A549 (cell line): ENCODE data around the gene SYNM. TPM values are rescaled to one million over a fixed set of nuclear protein-coding genes. Genes with fewer than 3 reads are reported as not detected.

Experiments
- ATAC-seq, 2 experiments: fragments of 200-7000 bp in 1 of 2; fragments of >200 bp in 1 of 2; cut with Nextera tagmentation in 1 of 2; cut with Tn5 transposase in 1 of 2; 3 replicates each; pipeline versions ENCODE4 v1.8.0 to v1.9.1; 2018 to 2020; ENCODE audit warnings: mild to moderate bottlenecking in 1 of 2, moderate library complexity in 1 of 2
- CTCF ChIA-PET: fragments of 300-600 bp; sonication (Branson Sonifier 250); formaldehyde crosslinking; extraction: SDS; loops from one replicate; lab custom pipeline; 2021; ENCODE audit warnings: antibody characterized with exemption, inconsistent platforms; lab: Yijun Ruan, JAX
- POLR2A ChIA-PET: fragments of 350-600 bp; formaldehyde crosslinking; extraction: SDS; loops from one replicate; lab custom pipeline; 2021; ENCODE audit warnings: antibody characterized with exemption, inconsistent platforms; lab: Yijun Ruan, JAX
- DNase-seq, 2 experiments: peaks; one replicate each; pipeline versions ENCODE4 v3.0.0 to v3.0.0-alpha.2; 2011 to 2016; ENCODE audit warnings: low read depth in 1 of 2, low spot score in 1 of 2
- FAIRE-seq: peaks from 2 replicates; lab custom pipeline; 2011; peaks lifted over from hg19 to GRCh38; lab: Jason Lieb, UNC
- H3K27ac ChIP-seq, 2 experiments: fragments of >200 bp; sonication (Bioruptor Twin); formaldehyde crosslinking; 3 replicates each; pipeline ENCODE4 v1.5.1; 2016 to 2017
- H3K4me1 ChIP-seq: fragments of >200 bp; sonication (Bioruptor Twin); formaldehyde crosslinking; 3 replicates; pipeline ENCODE4 v1.6.1; 2016
- H3K4me2 ChIP-seq: fragments of >200 bp; sonication (Bioruptor Twin); formaldehyde crosslinking; 3 replicates; pipeline ENCODE4 v1.6.1; 2016
- H3K4me3 ChIP-seq: fragments of >200 bp; sonication (Bioruptor Twin); formaldehyde crosslinking; 3 replicates; pipeline ENCODE4 v1.5.1; 2016
- H3K9me3 ChIP-seq: fragments of >200 bp; sonication (Bioruptor Twin); formaldehyde crosslinking; 3 replicates; pipeline ENCODE4 v1.6.1; 2016
- CBX2 ChIP-seq: fragments of 200-600 bp; sonication (generic); IDR thresholded peaks from 2 replicates; pipeline ENCODE4 v1.6.1; 2016; ENCODE audit warnings: low read depth, mild to moderate bottlenecking, borderline replicate concordance
- CTCF ChIP-seq: fragments of >200 bp; sonication (Bioruptor Twin); formaldehyde crosslinking; IDR thresholded peaks from 3 replicates; pipeline ENCODE4 v1.5.1; 2016
- EHMT2 ChIP-seq: fragments of 200-600 bp; sonication (generic); IDR thresholded peaks from 2 replicates; pipeline ENCODE4 v1.6.1; 2016; ENCODE audit warnings: antibody characterized with exemption, low read depth, mild to moderate bottlenecking, moderate library complexity
- ELK1 ChIP-seq: fragments of 150-350 bp; IDR thresholded peaks from 2 replicates; pipeline ENCODE4 v1.6.1; 2014; ENCODE audit warnings: low read depth, mild to moderate bottlenecking, low read length
- FOSB ChIP-seq: fragments of 250-450 bp; sonication (Bioruptor Pico); IDR thresholded peaks from 2 replicates; pipeline ENCODE4 v1.5.0; 2020; ENCODE audit warnings: mild to moderate bottlenecking, moderate library complexity
- FOXS1 ChIP-seq: fragments of 250-450 bp; sonication (Bioruptor Pico); IDR thresholded peaks from 2 replicates; pipeline ENCODE4 v1.5.0; 2020; ENCODE audit warnings: mild to moderate bottlenecking, moderate library complexity
- HDAC2 ChIP-seq: fragments of 200-600 bp; sonication (generic); IDR thresholded peaks from 2 replicates; pipeline ENCODE4 v1.6.1; 2016
- HMGXB4 ChIP-seq: fragments of 250-450 bp; sonication (Bioruptor Pico); IDR thresholded peaks from 2 replicates; pipeline ENCODE4 v1.5.0; 2021; ENCODE audit warnings: mild to moderate bottlenecking, moderate library complexity, borderline replicate concordance
- HOXA7 ChIP-seq: fragments of 250-450 bp; sonication (Bioruptor Pico); IDR thresholded peaks from 2 replicates; pipeline ENCODE4 v1.5.0; 2020; ENCODE audit warnings: mild to moderate bottlenecking, moderate library complexity
- HOXB13 ChIP-seq: fragments of 250-450 bp; sonication (Bioruptor Pico); IDR thresholded peaks from 2 replicates; pipeline ENCODE4 v1.5.0; 2020; ENCODE audit warnings: low read depth, mild to moderate bottlenecking, moderate library complexity
- MAX ChIP-seq: IDR thresholded peaks from 2 replicates; pipeline ENCODE4 v1.6.1; 2012
- PBX3 ChIP-seq: IDR thresholded peaks from 2 replicates; pipeline ENCODE4 v1.6.1; 2012
- PHF8 ChIP-seq: fragments of 200-600 bp; sonication (generic); IDR thresholded peaks from 2 replicates; pipeline ENCODE4 v1.6.1; 2016; ENCODE audit warnings: low read depth, mild to moderate bottlenecking, antibody characterized with exemption, moderate library complexity, borderline replicate concordance
- POLR2AphosphoS2 ChIP-seq: conservative IDR thresholded peaks from 2 replicates; pipeline ENCODE4 v1.6.1; 2012; ENCODE audit warnings: low read length, improper control_type of control experiment, inconsistent platforms
- RFX5 ChIP-seq: fragments of 450-650 bp; IDR thresholded peaks from 2 replicates; pipeline ENCODE4 v1.7.1; 2014; ENCODE audit warnings: antibody characterized with exemption, mild to moderate bottlenecking, moderate library complexity
- TFCP2L1 ChIP-seq: fragments of 250-450 bp; sonication (Bioruptor Pico); IDR thresholded peaks from 2 replicates; pipeline ENCODE4 v1.5.0; 2021; ENCODE audit warnings: mild to moderate bottlenecking
- TP53 ChIP-seq: fragments of 250-450 bp; sonication (Bioruptor Pico); IDR thresholded peaks from 2 replicates; pipeline ENCODE4 v1.5.0; 2021; ENCODE audit warnings: mild to moderate bottlenecking, moderate library complexity
- USF2 ChIP-seq: fragments of 450-650 bp; IDR thresholded peaks from 2 replicates; pipeline ENCODE4 v1.6.1; 2014; ENCODE audit warnings: antibody characterized with exemption
- ZC3H11A ChIP-seq: fragments of 450-650 bp; IDR thresholded peaks from 2 replicates; pipeline ENCODE4 v1.6.1; 2014; ENCODE audit warnings: antibody characterized with exemption, mild to moderate bottlenecking
- WGBS: methylation state at CpG from one replicate; pipeline ENCODE4 v1.1.6; 2017; ENCODE audit errors: missing lambda C conversion rate; 5-methylcytosine and 5-hydroxymethylcytosine counted together
- polyA plus RNA-seq, 4 experiments: library from polyadenylated mRNA; depleted of rRNA in 3 of 4; stranded (reverse); fragments of >200 nt; fragmentation: RNase III in 1 of 4; extraction: RNeasy Plus Mini Kit Qiagen cat#74134 plus additional on column Dnase treatment in 1 of 4; gene quantifications; 2 replicates in 3 of 4; 3 replicates in 1 of 4; pipeline ENCODE4 v1.2.3, GENCODE V29; 2011 to 2017
- TF ChIP-seq, protein P1 (sequence below): fragments of 250-450 bp; sonication (Bioruptor Pico); IDR thresholded peaks from 2 replicates; pipeline ENCODE4 v1.5.0; 2020; ENCODE audit warnings: low read depth, mild to moderate bottlenecking, moderate library complexity
- TF ChIP-seq, protein P2 (sequence below): fragments of 200-600 bp; sonication (generic); IDR thresholded peaks from 2 replicates; pipeline ENCODE4 v1.6.1; 2016; ENCODE audit warnings: antibody characterized with exemption, mild to moderate bottlenecking, moderate library complexity

SYNM gene
- polyA plus RNA-seq, 2 of the 4 experiments (the other 2 are of a cell fraction), result 22.6 to 37.7 TPM

DNA sequence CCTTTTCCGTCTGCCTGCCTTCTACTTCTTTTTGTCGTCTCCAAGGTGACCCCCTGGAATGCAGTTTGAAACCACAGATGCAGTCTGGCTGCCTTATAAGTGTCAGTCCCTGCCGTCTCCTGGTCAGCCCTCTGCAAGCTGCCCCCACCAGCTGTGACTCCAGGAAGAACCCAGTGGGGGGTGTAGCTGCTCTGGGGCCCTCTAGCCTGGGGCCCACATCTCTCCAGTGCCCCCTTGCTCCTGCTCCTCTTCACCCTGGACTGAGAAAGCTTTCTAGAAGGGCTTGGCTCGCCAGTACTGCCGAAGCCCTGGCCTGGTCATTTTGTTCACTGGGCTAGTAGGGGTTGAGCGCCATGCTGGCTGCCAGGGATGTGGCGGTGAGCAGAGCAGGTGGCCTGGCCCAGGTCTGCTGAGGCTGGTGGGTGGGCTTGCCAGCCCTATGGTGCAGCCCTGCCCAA, 21.3 kb downstream of the SYNM start:
- ChIA-PET CTCF (interaction anchor here (1.1 to 17.9 kb wide), 5 partner anchors 10 to 87 kb away, joined by 3 to 326 read pairs (median 3); partner anchors contain the start of gene SYNM), POLR2A (no interaction called here)
- Histone ChIP-seq H3K27ac (peak overlapping the region in 1 of 2 experiments; percentile 91; a peak in 3 of 6 replicates), H3K4me2 (no peak overlapping the region), H3K9me3 (no peaks in the 10 kb centered on the region), H3K4me1 (peaks cover 33% of the 10 kb centered on the region), H3K4me3 (no peak overlapping the region)
- 96% methylated on average over 7 of the region's 7 CpGs for WGBS
- no peak for TF ChIP-seq PHF8
- TF ChIP-seq FOSB (CRISPR knock-in tag), result no peak
- no peak for TF ChIP-seq HDAC2
- TF ChIP-seq FOXS1 (CRISPR knock-in tag), result no peak
- no peak for TF ChIP-seq USF2
- TF ChIP-seq PBX3, result no peak
- TF ChIP-seq, protein P1, sequence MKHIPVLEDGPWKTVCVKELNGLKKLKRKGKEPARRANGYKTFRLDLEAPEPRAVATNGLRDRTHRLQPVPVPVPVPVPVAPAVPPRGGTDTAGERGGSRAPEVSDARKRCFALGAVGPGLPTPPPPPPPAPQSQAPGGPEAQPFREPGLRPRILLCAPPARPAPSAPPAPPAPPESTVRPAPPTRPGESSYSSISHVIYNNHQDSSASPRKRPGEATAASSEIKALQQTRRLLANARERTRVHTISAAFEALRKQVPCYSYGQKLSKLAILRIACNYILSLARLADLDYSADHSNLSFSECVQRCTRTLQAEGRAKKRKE (CRISPR knock-in tag), result no peak
- DNase-seq, result no peak
- ATAC-seq, result no peak
- FAIRE-seq, result no peak

DNA sequence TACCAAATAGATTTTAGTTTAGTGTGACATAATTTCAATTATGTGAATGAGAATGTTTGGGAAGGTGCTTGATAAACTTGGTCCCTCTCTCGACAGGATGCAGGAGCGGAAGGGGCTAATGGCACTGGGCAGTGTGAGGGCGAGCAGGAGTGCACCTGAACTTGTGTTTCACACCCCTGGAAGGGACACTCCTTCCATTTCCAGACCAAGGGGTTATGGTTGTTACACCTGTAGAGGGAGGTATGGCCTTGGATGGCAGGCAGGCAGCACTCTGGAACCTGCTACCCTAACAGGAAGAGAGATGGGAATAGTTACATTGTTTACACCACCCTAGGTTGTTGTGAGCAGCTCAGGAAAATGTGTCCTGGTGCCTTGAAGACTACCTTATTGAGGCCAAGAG, 22.1 kb downstream of the SYNM start:
- no peaks in the 10 kb centered on the region for H3K9me3 ChIP-seq
- H3K4me2 ChIP-seq, result no peak overlapping the region
- no peak overlapping the region for H3K27ac ChIP-seq
- no peak for ATAC-seq
- no peak overlapping the region for H3K4me3 ChIP-seq
- 91% methylated on average over 3 of the region's 3 CpGs for WGBS
- POLR2A ChIA-PET, result no interaction called here
- DNase-seq, result no peak
- H3K4me1 ChIP-seq, result peaks cover 40% of the 10 kb centered on the region
- no peak for TF ChIP-seq TFCP2L1
- TF ChIP-seq PHF8, result no peak
- CTCF ChIA-PET, result interaction anchor here (0.6 to 17.9 kb wide), 5 partner anchors 9 to 124 kb away, joined by 3 to 326 read pairs (median 3); partner anchors contain the start of gene SYNM
- no peak for FAIRE-seq

GRCh38 chr15:99127773-99128172, 22.9 kb downstream of the SYNM start:
- H3K4me1 ChIP-seq, result peaks cover 35% of the 10 kb centered on the region
- FAIRE-seq (no peak), ATAC-seq (no peak), DNase-seq (no peak)
- CTCF ChIA-PET, result interaction anchor here (1.1 to 17.9 kb wide), 6 partner anchors 8 to 685 kb away, joined by 3 to 326 read pairs (median 5); partner anchors contain the start of gene SYNM
- no peak overlapping the region for H3K27ac ChIP-seq
- POLR2A ChIA-PET, result interaction anchor here (1.4 kb wide), 1 partner anchor 23 kb away, joined by 4 read pairs; the partner anchor contains the start of gene SYNM
- H3K4me3 ChIP-seq, result no peak overlapping the region
- H3K9me3 ChIP-seq, result no peaks in the 10 kb centered on the region
- 90% methylated on average over 3 of the region's 3 CpGs for WGBS
- H3K4me2 ChIP-seq, result no peak overlapping the region
- TF ChIP-seq ELK1, result no peak
- TF ChIP-seq EHMT2, result no peak
- TF ChIP-seq POLR2AphosphoS2, result no peak
- no peak for TF ChIP-seq MAX
- TF ChIP-seq HOXB13 (CRISPR knock-in tag), result no peak
- TF ChIP-seq ZC3H11A, result no peak
- TF ChIP-seq HMGXB4 (CRISPR knock-in tag), result no peak
- no peak for TF ChIP-seq CBX2
- TF ChIP-seq CTCF, result no peak
- TF ChIP-seq, protein P2, sequence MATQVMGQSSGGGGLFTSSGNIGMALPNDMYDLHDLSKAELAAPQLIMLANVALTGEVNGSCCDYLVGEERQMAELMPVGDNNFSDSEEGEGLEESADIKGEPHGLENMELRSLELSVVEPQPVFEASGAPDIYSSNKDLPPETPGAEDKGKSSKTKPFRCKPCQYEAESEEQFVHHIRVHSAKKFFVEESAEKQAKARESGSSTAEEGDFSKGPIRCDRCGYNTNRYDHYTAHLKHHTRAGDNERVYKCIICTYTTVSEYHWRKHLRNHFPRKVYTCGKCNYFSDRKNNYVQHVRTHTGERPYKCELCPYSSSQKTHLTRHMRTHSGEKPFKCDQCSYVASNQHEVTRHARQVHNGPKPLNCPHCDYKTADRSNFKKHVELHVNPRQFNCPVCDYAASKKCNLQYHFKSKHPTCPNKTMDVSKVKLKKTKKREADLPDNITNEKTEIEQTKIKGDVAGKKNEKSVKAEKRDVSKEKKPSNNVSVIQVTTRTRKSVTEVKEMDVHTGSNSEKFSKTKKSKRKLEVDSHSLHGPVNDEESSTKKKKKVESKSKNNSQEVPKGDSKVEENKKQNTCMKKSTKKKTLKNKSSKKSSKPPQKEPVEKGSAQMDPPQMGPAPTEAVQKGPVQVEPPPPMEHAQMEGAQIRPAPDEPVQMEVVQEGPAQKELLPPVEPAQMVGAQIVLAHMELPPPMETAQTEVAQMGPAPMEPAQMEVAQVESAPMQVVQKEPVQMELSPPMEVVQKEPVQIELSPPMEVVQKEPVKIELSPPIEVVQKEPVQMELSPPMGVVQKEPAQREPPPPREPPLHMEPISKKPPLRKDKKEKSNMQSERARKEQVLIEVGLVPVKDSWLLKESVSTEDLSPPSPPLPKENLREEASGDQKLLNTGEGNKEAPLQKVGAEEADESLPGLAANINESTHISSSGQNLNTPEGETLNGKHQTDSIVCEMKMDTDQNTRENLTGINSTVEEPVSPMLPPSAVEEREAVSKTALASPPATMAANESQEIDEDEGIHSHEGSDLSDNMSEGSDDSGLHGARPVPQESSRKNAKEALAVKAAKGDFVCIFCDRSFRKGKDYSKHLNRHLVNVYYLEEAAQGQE, result no peak
- TF ChIP-seq TP53 (CRISPR knock-in tag), result no peak
- TF ChIP-seq HOXA7 (CRISPR knock-in tag), result no peak
- no peak for TF ChIP-seq RFX5
